Neural progenitor cell (in vitro differentiated cells): ENCODE results near the gene ELF1. TPM values are rescaled to one million over a fixed set of nuclear protein-coding genes. Genes with fewer than 3 reads are reported as not detected.

Experiments used
- DNase-seq: peaks from one replicate; pipeline ENCODE4 v3.0.0-alpha.2; 2016; ENCODE audit warnings: low spot score
- H2AFZ ChIP-seq: fragments of 200-600 bp; sonication (generic); replicated peaks from 2 replicates; pipeline ENCODE4 v1.6.1; 2016; ENCODE audit warnings: antibody characterized with exemption
- H3F3A ChIP-seq: fragments of 200-600 bp; sonication (generic); 2 replicates; pipeline ENCODE4 v1.6.1; 2016; ENCODE audit warnings: antibody characterized with exemption, low read depth
- H3K27ac ChIP-seq: fragments of 200-600 bp; sonication (generic); 2 replicates; pipeline ENCODE4 v1.5.1; 2016; ENCODE audit warnings: mild to moderate bottlenecking
- H3K27me3 ChIP-seq: fragments of 200-600 bp; sonication (generic); 2 replicates; pipeline ENCODE4 v1.6.1; 2016; ENCODE audit warnings: mild to moderate bottlenecking, moderate library complexity
- H3K36me3 ChIP-seq: fragments of 200-600 bp; sonication (generic); 2 replicates; pipeline ENCODE4 v1.5.1; 2016
- H3K4me1 ChIP-seq: fragments of 200-600 bp; sonication (generic); 2 replicates; pipeline ENCODE4 v1.6.1; 2016; ENCODE audit warnings: mixed run types
- H3K4me2 ChIP-seq: fragments of 200-600 bp; sonication (generic); 2 replicates; pipeline ENCODE4 v1.6.1; 2016
- H3K4me3 ChIP-seq: fragments of 200-600 bp; sonication (generic); 2 replicates; pipeline ENCODE4 v1.5.1; 2016
- H3K79me2 ChIP-seq: fragments of 200-600 bp; sonication (generic); 2 replicates; pipeline ENCODE4 v1.6.1; 2016; ENCODE audit warnings: low read depth
- H3K9ac ChIP-seq: fragments of 200-600 bp; sonication (generic); 2 replicates; pipeline ENCODE4 v1.6.1; 2016
- H3K9me3 ChIP-seq: fragments of 200-600 bp; sonication (generic); 2 replicates; pipeline ENCODE4 v1.5.1; 2016; ENCODE audit warnings: low read depth
- H4K20me1 ChIP-seq: fragments of 200-600 bp; sonication (generic); 2 replicates; pipeline ENCODE4 v1.6.1; 2016; ENCODE audit warnings: low read depth
- H3K27ac Mint-ChIP-seq: 3 replicates; pipeline ENCODE4 v1.8.0; 2021; ENCODE audit warnings: mixed read lengths
- H3K27me3 Mint-ChIP-seq: 2 replicates; pipeline ENCODE4 v1.8.0; 2022; ENCODE audit warnings: low read depth, mild to moderate bottlenecking, inconsistent platforms, moderate library complexity, mixed read lengths; ENCODE audit not compliant: insufficient read depth
- H3K36me3 Mint-ChIP-seq: 3 replicates; pipeline ENCODE4 v1.8.0; 2021; ENCODE audit warnings: mixed read lengths
- H3K4me1 Mint-ChIP-seq: 3 replicates; pipeline ENCODE4 v1.8.0; 2021; ENCODE audit warnings: mixed read lengths
- H3K4me3 Mint-ChIP-seq: 3 replicates; pipeline ENCODE4 v1.8.0; 2021; ENCODE audit warnings: mild to moderate bottlenecking, moderate library complexity, mixed read lengths
- H3K9me3 Mint-ChIP-seq: 3 replicates; pipeline ENCODE4 v1.8.0; 2020; ENCODE audit warnings: mixed read lengths
- EZH2 ChIP-seq: fragments of 200-600 bp; sonication (generic); IDR thresholded peaks from 2 replicates; pipeline ENCODE4 v1.6.1; 2017; ENCODE audit warnings: antibody characterized with exemption, mild to moderate bottlenecking, moderate library complexity
- EZH2phosphoT487 ChIP-seq: fragments of 200-600 bp; sonication (generic); IDR thresholded peaks from 2 replicates; pipeline ENCODE4 v1.6.1; 2017; ENCODE audit warnings: antibody characterized with exemption
- total RNA-seq: library from RNA; depleted of rRNA; stranded (reverse); fragments of >200 nt; gene quantifications from 2 replicates; pipeline ENCODE4 v1.2.3, GENCODE V29; 2015; ENCODE audit warnings: low replicate concordance
- TF ChIP-seq, protein P1 (sequence below): fragments of 200-600 bp; sonication (generic); IDR thresholded peaks from 2 replicates; pipeline ENCODE4 v1.5.1; 2017; ENCODE audit warnings: antibody characterized with exemption, mild to moderate bottlenecking

ELF1 gene
- total RNA-seq, 1 donor from 2014 or later: 9.3 TPM

DNA sequence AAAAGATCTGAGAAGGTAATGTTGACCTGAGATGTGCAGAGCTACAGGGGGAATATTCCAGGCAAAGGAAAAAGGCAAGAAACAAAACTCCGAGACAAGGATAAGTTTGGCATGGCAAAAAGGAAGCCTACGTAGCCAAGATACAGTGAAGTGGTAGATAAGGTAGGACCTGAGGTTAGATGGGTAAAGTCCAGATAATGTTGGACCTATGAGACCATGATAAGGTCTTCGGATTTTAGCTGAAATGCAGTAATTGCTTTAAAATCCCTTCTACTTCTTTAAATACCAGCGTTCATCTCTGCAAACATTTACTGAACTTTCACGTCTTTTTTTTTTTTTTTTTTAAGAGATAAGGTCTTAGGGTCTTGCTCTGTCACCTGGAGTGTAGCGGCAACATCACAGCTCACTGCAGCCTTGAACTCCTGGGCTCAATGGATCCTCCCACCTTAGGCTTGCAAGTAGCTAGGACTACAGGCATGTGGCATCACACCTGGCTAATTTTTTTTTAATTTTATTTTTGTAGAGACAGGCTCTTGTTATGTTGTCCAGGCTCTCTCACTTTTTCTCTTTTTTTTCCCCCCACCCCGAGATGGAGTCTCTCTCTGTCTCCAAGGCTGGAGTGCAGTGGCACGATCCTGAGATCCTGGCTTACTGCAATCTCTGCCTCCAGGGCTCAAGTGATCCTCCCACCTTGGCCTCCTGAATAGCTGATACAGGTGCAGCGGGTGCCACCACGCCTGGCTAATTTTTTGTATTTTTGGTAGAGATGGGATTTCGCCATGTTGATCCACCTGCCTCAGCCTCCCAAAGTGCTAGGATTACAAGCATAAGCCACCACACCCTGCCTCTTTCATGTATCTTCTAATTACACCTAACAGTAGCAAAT lies 38.0 kb upstream of the ELF1 start:
- H3K4me3 ChIP-seq: no peak overlapping the region
- no peak overlapping the region for H3K4me2 ChIP-seq
- TF ChIP-seq EZH2phosphoT487 (no peak), EZH2 (no peak)
- TF ChIP-seq, protein P1, sequence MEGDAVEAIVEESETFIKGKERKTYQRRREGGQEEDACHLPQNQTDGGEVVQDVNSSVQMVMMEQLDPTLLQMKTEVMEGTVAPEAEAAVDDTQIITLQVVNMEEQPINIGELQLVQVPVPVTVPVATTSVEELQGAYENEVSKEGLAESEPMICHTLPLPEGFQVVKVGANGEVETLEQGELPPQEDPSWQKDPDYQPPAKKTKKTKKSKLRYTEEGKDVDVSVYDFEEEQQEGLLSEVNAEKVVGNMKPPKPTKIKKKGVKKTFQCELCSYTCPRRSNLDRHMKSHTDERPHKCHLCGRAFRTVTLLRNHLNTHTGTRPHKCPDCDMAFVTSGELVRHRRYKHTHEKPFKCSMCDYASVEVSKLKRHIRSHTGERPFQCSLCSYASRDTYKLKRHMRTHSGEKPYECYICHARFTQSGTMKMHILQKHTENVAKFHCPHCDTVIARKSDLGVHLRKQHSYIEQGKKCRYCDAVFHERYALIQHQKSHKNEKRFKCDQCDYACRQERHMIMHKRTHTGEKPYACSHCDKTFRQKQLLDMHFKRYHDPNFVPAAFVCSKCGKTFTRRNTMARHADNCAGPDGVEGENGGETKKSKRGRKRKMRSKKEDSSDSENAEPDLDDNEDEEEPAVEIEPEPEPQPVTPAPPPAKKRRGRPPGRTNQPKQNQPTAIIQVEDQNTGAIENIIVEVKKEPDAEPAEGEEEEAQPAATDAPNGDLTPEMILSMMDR: no peak
- H3K4me1 Mint-ChIP-seq: peaks cover 27% of the 10 kb centered on the region
- H3K79me2 ChIP-seq: peaks cover 24% of the 10 kb centered on the region
- no peaks in the 10 kb centered on the region for H3K36me3 ChIP-seq
- DNase-seq: no peak
- H3K4me3 Mint-ChIP-seq: no peak overlapping the region
- H3K9me3 Mint-ChIP-seq: peaks cover 11% of the 10 kb centered on the region
- H3F3A ChIP-seq: peaks cover 30% of the 10 kb centered on the region
- H4K20me1 ChIP-seq: no peaks in the 10 kb centered on the region
- H3K27me3 ChIP-seq: no peaks in the 10 kb centered on the region
- peaks cover 7% of the 10 kb centered on the region for H3K4me1 ChIP-seq
- H3K27ac ChIP-seq: no peak overlapping the region
- H3K36me3 Mint-ChIP-seq: no peaks in the 10 kb centered on the region
- peaks cover 18% of the 10 kb centered on the region for H3K27me3 Mint-ChIP-seq
- H3K27ac Mint-ChIP-seq: no peak overlapping the region
- no peaks in the 10 kb centered on the region for H3K9me3 ChIP-seq
- H3K9ac ChIP-seq: no peak overlapping the region
- no peak overlapping the region for H2AFZ ChIP-seq

GRCh38 chr13:41056194-41056593 lies 37.1 kb upstream of the ELF1 start:
- Histone ChIP-seq H3K4me1 (peaks cover 7% of the 10 kb centered on the region), H3K79me2 (peaks cover 23% of the 10 kb centered on the region), H3K27me3 (no peaks in the 10 kb centered on the region), H2AFZ (no peak overlapping the region), H3F3A (peaks cover 23% of the 10 kb centered on the region), H3K4me2 (no peak overlapping the region), H3K9me3 (no peaks in the 10 kb centered on the region), H3K9ac (no peak overlapping the region), H4K20me1 (no peaks in the 10 kb centered on the region), H3K4me3 (no peak overlapping the region), H3K36me3 (no peaks in the 10 kb centered on the region), H3K27ac (no peak overlapping the region)
- TF ChIP-seq, protein P1: no peak
- no peak for TF ChIP-seq EZH2
- TF ChIP-seq EZH2phosphoT487: no peak
- Mint-ChIP-seq H3K27me3 (peaks cover 14% of the 10 kb centered on the region), H3K9me3 (peaks cover 11% of the 10 kb centered on the region), H3K27ac (no peak overlapping the region), H3K4me1 (peaks cover 26% of the 10 kb centered on the region), H3K36me3 (peaks cover 2% of the 10 kb centered on the region), H3K4me3 (no peak overlapping the region)
- DNase-seq: no peak

- no peak overlapping the region for H2AFZ ChIP-seq
- DNase-seq: peak; percentile 31
- H3K79me2 ChIP-seq: peaks cover 23% of the 10 kb centered on the region
- H3K36me3 ChIP-seq: no peaks in the 10 kb centered on the region
- no peaks in the 10 kb centered on the region for H4K20me1 ChIP-seq
- H3K9me3 Mint-ChIP-seq: peaks cover 4% of the 10 kb centered on the region
- H3K27me3 ChIP-seq: no peaks in the 10 kb centered on the region
- TF ChIP-seq, protein P1: peak; percentile 46
- no peak for TF ChIP-seq EZH2
- H3K27ac Mint-ChIP-seq: no peak overlapping the region
- H3K27me3 Mint-ChIP-seq: peaks cover 3% of the 10 kb centered on the region
- peaks cover 4% of the 10 kb centered on the region for H3K36me3 Mint-ChIP-seq
- no peak overlapping the region for H3K4me3 ChIP-seq
- no peak overlapping the region for H3K9ac ChIP-seq
- H3K9me3 ChIP-seq: no peaks in the 10 kb centered on the region
- H3K27ac ChIP-seq: no peak overlapping the region
- H3K4me1 Mint-ChIP-seq: peaks cover 23% of the 10 kb centered on the region
- no peak overlapping the region for H3K4me3 Mint-ChIP-seq
- H3F3A ChIP-seq: peaks cover 12% of the 10 kb centered on the region
- H3K4me1 ChIP-seq: peaks cover 7% of the 10 kb centered on the region
- H3K4me2 ChIP-seq: no peak overlapping the region
Observed at GRCh38 chr13:41054919-41055619, 36.0 kb upstream of the ELF1 start.
